HS-5 (cell line): ENCODE results near the gene RNF11.
A peak's percentile ranks its signal among the peaks of the same experiment; 100 is the strongest.

ENCODE experiments used
- DNase-seq: peaks from one replicate; pipeline ENCODE4 v3.0.0-alpha.2; 2012; ENCODE audit warnings: low read depth

The RNF11 gene

GRCh38 chr1:51297401-51298321 is 61.6 kb downstream of the RNF11 start:
- DNase-seq = no peak

DNA sequence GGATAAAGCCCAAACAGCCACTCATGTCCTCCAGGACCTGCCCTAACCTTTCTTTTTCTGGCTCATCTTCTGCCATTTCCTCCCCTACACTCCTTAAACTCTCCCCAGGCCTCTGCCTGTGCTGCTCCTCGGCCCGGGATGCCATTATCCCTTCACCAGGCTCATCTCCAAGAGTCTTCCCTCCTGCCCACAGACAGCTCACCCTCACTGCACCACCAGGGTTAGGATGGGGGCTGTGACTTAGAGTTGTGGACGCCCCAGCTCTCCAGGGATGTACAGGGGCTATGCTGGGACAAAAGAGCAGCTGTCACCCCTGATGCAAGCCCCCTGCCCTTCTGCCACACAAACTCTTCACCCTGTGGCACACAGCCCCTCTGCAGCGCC is 62.2 kb downstream of the RNF11 start:
- no peak for DNase-seq

DNA sequence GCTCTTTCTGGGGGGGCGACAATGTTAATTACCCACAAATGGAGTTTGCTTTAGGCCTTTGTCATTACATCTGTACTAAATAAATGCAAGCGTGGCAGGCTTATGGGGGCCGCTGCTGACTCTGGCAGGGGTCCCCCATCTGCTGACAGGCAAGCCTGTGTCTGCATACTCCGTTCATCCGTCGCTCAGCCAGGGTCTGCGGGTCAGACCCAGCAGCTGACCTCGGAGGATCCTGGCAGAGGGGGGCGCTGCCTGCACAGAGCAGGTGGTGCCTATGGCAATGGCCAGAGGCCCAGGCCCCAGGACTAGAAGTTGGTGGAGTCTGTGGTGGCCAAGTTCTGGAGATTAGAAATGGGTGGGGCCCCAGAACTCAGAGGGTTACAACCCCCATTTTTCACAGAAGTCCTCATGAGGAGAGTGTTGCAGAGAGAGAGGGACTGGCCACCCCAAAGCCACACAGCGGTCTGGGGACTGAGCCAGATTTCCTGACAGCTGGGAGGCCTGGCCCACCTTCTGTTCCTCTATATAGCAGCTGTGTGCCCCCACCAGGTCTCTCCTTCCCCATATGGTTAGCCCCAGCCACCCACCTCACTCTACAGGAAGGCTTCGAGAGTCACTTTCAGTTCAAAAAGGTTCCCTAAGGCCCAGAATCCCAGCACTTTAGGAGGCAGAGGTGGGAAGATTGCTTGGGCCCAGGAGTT is 63.3 kb downstream of the RNF11 start:
- DNase-seq = no peak

DNA sequence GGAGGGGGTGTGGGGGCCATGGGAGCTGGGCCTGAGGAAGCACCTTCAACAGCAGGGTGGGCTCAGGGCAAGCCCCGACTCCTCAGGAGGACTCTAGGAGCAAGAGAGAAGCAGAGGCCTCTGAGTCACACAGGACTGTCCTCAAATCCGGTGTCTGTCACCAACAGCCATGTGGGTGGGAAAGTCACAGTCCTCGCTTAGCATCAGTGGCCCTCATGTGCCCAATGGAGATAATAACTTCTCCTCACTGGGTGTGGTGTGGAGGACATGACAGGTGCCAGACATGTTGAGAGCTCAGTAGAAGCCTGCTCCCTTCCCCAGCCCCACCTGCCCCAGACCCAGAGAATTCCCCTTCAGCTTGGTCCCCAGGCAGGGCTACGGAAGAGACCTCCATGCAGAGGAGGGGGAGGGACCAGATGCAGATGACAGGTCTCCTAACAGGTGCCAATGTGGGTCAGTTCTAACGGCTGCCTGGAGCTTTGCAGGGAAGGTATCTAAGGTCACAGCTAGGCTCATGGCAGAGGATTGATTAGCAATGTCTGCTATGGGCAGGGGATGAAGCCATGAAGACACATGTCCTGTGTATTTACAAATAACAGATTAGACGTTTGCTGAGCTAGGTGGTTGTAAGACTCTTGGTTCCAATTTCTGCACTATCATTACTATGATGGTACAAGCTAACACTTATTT is 64.1 kb downstream of the RNF11 start:
- DNase-seq = no peak

DNA sequence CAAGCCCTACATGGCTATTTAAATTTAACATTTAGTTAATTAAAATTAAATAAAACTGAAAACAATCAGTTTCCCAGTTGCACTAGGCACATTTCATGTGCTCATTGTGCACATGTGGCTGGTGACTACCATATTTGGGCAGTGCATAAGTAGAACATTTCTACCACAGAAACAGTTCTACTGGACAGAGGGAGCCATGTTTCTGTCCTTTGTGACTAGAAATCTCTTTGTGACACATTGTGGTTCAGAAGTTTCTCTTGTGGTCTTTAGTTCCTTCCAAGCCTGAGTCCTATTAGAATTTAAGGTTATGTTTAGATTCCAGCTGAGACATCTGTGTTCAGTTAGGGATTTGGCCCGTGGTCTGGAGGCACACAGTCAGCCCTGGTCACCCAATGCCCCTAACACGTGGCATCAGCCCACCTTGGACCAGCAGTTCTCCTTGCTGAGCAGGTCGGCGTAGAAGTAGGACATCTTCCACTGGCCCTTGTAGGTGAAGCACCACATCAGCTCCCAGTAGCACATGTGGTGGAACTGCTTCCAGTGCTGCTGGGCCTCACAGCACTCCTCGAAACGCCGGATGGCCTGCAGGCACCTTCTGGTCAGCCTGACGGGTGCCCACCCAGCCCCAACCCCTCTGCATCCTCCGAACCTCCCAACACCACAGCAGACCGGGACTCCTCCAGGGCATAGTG is 65.2 kb downstream of the RNF11 start:
- no peak for DNase-seq

DNA sequence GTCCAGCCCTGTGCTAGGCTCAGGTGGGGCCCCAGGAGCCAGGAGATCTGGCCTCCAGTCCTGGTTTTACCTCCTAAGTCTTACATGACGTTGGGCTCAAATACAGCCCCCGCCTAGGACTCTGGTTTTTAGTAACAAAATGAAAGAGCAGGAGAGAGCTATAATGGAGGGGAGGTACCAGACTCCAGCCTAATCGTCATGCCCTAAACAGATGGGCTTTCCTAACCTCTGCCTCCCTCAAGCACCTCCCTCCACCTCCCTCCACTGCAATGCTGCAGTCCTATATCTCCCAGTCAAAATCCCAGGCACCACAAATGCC is 65.7 kb downstream of the RNF11 start:
- no peak for DNase-seq

GRCh38 chr1:51302270-51302669 is 66.2 kb downstream of the RNF11 start:
- DNase-seq = no peak

DNA sequence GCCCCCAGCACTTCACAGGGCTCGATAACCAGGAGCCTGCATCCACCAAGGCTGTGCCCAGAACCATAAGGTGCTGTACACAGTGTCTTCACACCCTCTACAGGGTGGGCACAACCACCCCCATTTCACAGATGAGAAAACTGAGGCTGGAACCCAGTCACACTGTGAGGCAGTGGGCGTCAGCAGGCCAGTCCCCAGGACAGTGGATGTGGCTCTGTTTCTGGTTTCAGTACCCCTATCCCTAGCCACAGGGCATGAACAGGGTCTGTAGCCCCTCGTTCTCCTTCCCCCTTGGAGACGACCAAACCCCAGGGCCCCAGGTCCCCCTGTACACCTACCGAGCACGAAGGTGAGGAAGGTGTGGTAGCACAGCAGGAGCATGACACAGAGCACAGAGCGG is 66.7 kb downstream of the RNF11 start:
- DNase-seq = no peak

DNA sequence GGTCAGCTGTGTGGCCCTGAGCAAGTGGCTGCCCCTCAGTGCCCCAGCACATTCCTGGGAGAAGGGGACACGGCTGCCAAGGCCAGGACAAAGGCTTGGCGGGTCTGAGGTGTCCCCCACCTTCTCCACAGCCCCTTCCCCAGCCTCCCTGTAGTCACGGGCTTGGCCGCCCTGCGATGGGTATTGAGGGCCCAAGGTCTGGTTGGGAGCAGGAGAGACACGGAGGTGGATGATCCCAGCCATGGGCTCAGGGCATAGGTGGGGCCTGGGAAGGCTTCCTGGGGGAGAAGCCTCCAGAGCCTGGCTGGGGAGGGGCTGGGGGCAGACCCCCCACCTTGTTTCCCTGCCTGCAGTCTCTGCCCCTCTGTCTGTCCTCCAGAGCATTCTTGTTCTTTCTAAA is 67.2 kb downstream of the RNF11 start:
- DNase-seq = no peak

GRCh38 chr1:51303751-51304251 is 67.7 kb downstream of the RNF11 start:
- no peak for DNase-seq

- DNase-seq = no peak
Observed at GRCh38 chr1:51304360-51304759, 68.3 kb downstream of the RNF11 start.

DNA sequence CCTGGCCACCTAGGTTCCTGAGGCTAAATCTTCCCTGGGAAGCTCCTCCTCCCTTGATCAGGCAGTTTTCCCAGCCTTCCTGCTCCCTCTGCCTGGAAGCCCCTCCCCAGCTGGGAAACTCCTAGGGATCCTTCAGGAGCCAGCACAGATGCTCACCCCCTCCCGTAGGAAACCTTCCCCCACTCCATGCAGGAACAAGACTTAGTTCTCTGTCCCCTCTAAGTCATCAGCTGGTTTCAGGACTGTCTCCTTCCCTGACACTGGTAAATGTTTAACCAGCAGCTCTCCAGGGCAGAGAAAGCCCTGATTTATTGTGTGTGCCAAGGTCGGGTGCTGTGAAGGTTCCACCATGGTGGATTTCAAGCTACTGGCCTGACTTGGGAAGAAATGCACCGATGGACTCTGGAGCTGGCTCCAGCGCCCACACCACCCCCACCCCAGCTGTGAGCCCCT is 69.3 kb downstream of the RNF11 start:
- DNase-seq = no peak

DNA sequence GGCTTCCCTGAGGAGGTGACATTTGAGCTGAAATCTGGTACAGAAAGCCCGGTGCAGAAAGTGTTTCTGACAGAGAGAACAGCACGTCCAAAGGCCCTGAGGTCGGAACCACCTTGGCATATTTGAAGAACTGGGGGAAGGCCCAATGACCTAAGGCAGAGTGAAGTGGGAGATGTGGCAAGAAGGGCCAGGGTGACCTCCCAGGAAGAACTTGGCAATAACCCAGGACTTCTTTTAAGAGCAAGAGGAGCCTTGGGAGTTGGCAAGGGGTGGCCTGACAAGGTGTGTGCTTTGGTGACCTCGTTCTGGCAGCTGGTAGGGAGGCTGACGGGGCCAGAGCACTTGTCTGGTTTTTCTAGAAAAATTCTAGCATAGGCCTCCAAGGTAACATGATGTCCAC is 70.9 kb downstream of the RNF11 start:
- no peak for DNase-seq

DNA sequence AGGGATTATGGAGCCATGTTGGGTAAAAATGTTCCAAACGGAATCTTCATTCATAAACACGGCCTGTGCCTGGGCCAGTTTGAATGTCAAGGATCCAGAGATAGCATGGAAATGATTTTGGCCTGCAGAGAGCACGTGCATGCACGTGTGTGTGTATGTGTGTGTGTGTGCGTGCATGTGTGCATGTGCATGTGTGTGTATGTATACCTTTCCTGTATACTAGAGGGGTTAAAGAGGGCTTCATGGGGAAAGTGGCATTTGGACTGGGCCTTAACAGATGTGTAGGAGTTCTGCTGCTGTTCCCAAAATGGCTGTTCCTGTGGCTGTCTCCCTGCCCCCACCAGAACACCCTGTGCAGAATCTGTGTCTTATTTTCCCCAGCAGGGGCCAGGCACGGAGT is 72.6 kb downstream of the RNF11 start:
- DNase-seq = no peak

DNA sequence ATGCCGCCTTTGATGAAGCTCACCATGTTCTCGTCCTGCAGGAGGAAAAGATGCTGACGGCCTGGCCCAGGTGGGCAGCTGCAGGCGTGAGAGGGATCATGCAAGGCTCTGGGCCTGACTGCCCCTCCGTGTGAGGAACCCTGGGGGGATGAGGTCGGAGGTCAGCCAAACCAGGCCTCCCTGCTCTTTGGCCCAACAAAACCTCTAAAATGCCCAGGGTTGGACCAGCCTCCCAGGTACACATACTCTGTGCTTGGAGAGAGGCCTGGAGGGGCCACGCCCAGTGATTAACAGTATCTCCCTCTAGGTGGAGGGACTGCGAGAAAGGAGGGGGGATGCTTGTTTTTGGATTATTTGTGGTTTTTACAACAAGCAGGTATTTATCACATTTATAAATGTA is 73.2 kb downstream of the RNF11 start:
- DNase-seq = no peak

GRCh38 chr1:51310871-51311613 is 75.0 kb downstream of the RNF11 start:
- no peak for DNase-seq

GRCh38 chr1:51311826-51312225 is 75.8 kb downstream of the RNF11 start:
- no peak for DNase-seq

DNA sequence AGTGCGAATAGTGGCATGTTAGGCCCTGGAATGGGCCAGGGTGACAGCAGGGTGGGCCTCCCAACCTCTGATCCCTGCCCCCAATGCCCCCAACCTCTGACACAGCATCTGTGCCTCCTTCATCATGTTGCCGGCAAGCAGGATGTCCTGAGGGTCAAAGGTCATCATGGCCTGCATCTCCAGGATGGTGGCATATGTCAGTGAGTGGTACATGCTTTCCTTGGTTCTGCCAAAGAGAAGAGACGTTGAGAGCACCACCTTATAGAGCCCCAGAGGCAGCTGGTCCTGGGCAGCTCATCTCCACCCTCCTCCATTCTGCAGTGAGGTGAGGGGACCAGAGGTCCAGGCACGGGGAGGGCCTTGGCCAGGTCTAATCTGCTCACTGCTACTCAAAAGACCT is 76.6 kb downstream of the RNF11 start:
- no peak for DNase-seq

- DNase-seq = no peak
Observed at GRCh38 chr1:51313268-51313852, 77.3 kb downstream of the RNF11 start.

DNA sequence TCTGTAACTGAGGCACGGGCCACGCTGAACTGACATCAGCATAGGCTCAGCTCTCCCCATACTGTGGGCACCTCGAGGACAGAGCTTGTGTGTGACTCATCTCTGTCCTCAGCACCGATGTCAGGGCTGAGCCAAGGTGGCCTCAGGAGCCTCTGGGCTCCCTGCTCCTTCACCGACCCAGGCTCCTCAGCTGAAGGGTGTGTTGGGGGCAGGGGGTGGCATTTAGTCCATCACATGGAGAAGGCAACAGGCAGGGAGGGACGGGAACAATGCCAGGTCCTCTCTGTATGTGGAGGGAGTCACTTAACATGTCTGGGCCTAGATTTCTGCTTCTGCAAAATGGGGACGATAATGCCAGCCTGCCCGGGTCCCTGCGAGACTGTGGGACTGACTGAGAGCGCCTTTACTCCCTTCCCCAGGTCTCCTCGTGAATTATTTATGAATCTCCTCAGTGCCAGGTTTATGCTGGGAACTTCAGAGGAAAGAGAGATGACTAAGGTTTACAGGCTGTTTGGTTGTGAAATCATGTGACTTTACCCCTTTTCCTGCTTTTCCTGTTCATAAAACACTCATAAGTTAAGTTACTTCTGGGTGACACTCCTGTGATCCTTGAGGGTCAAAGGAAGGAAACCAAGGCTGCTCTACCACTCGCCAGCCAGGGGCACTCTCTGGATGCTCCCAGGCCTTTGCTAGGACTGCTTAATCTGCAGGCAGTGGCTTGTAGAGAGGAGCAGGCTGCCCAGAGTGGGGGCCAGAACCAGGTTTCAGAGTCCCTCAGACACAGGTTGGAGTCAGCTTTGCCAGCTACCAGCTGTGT is 78.1 kb downstream of the RNF11 start:
- peak; percentile 69 for DNase-seq
